Natural killer cell treated with Interleukin-12 subunit alpha and Interleukin-12 subunit beta and Interleukin-15 and Interleukin-18, amount 100 ng/mL, for 72 hours (primary cell): ENCODE data around the gene HLA-B. TPM values are rescaled to one million over a fixed set of nuclear protein-coding genes. Genes with fewer than 3 reads are reported as not detected.

Experiments used
- ATAC-seq, 2 donors: fragments of 150-1000 bp; cut with Tn5 transposase in 1 of 2; sonication (Bioruptor Pico), chemical (Tn5 transposase) in 1 of 2; 2 replicates each; pipeline ENCODE4 v1.10.0; 2021
- DNase-seq: peaks from one replicate; pipeline ENCODE4 v3.0.0; 2022; ENCODE audit warnings: low spot score
- H3K27ac Mint-ChIP-seq, 2 donors: 1 replicate in 1 of 2; 2 replicates in 1 of 2; pipeline ENCODE4 v1.8.0; 2022; ENCODE audit warnings: mixed read lengths in 2 of 2, mild to moderate bottlenecking in 1 of 2, moderate library complexity in 1 of 2
- H3K27me3 Mint-ChIP-seq, 2 donors: 1 replicate in 1 of 2; 2 replicates in 1 of 2; pipeline ENCODE4 v1.8.0; 2022; ENCODE audit warnings: mixed read lengths in 2 of 2
- H3K36me3 Mint-ChIP-seq: one replicate; pipeline ENCODE4 v1.8.0; 2022; ENCODE audit warnings: mixed read lengths
- H3K4me1 Mint-ChIP-seq, 2 donors: 1 replicate in 1 of 2; 2 replicates in 1 of 2; pipeline ENCODE4 v1.8.0; 2022; ENCODE audit warnings: low read depth in 2 of 2, mixed read lengths in 2 of 2, mild to moderate bottlenecking in 1 of 2
- H3K4me3 Mint-ChIP-seq: one replicate; pipeline ENCODE4 v1.8.0; 2022; ENCODE audit warnings: mixed read lengths
- H3K9me3 Mint-ChIP-seq: 2 replicates; pipeline ENCODE4 v1.8.0; 2022; ENCODE audit warnings: mixed read lengths
- total RNA-seq, 2 donors: library from RNA; stranded (reverse); gene quantifications; one replicate each; pipeline ENCODE4 v1.2.3, GENCODE V29; 2022

HLA-B gene
- total RNA-seq, 2 donors from 2014 or later = 3,852 to 7,384 TPM

- Mint-ChIP-seq H3K27ac (peak overlapping the region; percentile 96 to 99), H3K4me1 (peaks cover 61 to 67% of the 10 kb centered on the region in 2 donors), H3K9me3 (no peaks in the 10 kb centered on the region), H3K4me3 (peak overlapping the region; percentile 93), H3K27me3 (no peaks in the 10 kb centered on the region), H3K36me3 (peaks cover 36% of the 10 kb centered on the region)
- DNase-seq (no peak), ATAC-seq (no peak)
Measured at GRCh38 chr6:31354158-31354863, 2.7 kb downstream of the HLA-B start.

GRCh38 chr6:31353384-31353945 lies 3.5 kb downstream of the HLA-B start:
- H3K36me3 Mint-ChIP-seq = peaks cover 36% of the 10 kb centered on the region
- no peaks in the 10 kb centered on the region for H3K9me3 Mint-ChIP-seq
- no peaks in the 10 kb centered on the region for H3K27me3 Mint-ChIP-seq
- ATAC-seq (no peak), DNase-seq (no peak)
- peak overlapping the region; percentile 96 to 99 for H3K27ac Mint-ChIP-seq
- peaks cover 56 to 59% of the 10 kb centered on the region in 2 donors for H3K4me1 Mint-ChIP-seq
- H3K4me3 Mint-ChIP-seq = peak overlapping the region; percentile 93

- no peak for ATAC-seq
- Mint-ChIP-seq H3K36me3 (peaks cover 36% of the 10 kb centered on the region), H3K27me3 (no peaks in the 10 kb centered on the region), H3K27ac (peak overlapping the region; percentile 68 to 73), H3K4me3 (peak overlapping the region; percentile 93), H3K9me3 (no peaks in the 10 kb centered on the region), H3K4me1 (peaks cover 50 to 52% of the 10 kb centered on the region in 2 donors)
- DNase-seq = no peak
Measured at GRCh38 chr6:31352683-31353383, 4.1 kb downstream of the HLA-B start.

GRCh38 chr6:31352310-31352682 lies 4.7 kb downstream of the HLA-B start:
- DNase-seq (no peak), ATAC-seq (no peak)
- H3K9me3 Mint-ChIP-seq = no peaks in the 10 kb centered on the region
- no peaks in the 10 kb centered on the region for H3K27me3 Mint-ChIP-seq
- H3K4me3 Mint-ChIP-seq = peak overlapping the region; percentile 93
- peaks cover 47 to 50% of the 10 kb centered on the region in 2 donors for H3K4me1 Mint-ChIP-seq
- H3K36me3 Mint-ChIP-seq = peaks cover 36% of the 10 kb centered on the region
- peak overlapping the region; percentile 68 to 73 for H3K27ac Mint-ChIP-seq

DNA sequence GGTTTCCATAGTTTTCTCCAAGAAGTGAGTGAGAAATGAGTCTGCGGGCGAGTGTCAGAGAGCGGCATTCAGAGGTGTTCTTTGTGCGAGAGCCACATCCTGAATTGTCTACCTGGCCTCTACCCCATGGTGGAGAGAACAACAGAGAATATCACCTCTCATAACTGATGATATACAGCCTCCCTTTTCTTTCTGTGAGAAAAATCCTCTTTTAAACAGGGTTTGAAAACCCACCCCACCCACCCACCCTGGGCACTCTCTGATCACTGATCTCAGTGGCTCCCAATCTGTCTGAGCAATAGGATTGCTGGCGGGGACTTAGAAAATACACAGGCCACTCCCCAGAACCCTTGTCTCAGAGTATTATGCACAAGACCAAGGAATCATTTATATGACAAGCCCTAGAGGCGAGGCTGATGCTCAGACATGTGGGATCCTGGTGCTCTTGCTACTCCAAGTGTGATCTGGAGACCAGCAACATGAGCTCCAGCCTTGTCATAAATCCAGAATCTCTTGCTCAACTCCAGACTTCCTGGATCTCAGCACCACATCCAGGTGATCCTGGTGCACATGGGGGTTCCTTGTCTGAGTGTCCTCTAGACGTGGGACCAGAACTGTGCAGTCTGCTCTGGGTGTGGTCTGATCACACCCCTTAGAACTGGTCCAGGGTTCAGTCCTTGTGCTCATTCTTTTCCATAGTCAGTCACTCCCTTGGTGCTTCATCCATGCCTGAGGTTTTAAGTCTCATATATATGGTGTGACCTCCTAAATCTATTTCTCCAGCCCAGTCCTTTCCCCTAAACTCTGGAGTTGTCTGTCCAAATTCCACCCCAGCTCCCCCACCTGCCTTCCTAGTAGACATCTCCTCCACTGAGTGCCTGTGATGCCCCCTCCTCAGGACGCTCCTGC lies 5.3 kb downstream of the HLA-B start:
- Mint-ChIP-seq H3K27me3 (no peaks in the 10 kb centered on the region), H3K36me3 (peaks cover 36% of the 10 kb centered on the region), H3K27ac (peak overlapping the region; percentile 68 to 73), H3K4me3 (peak overlapping the region; percentile 93), H3K4me1 (peaks cover 46 to 50% of the 10 kb centered on the region in 2 donors), H3K9me3 (no peaks in the 10 kb centered on the region)
- DNase-seq = no peak
- ATAC-seq = peak in 1 of 2 donors; percentile 53

GRCh38 chr6:31351033-31351380 lies 6.0 kb downstream of the HLA-B start:
- DNase-seq (no peak), ATAC-seq (peak; percentile 4 to 13)
- H3K9me3 Mint-ChIP-seq = no peaks in the 10 kb centered on the region
- peak overlapping the region; percentile 1 to 73 for H3K27ac Mint-ChIP-seq
- peaks cover 46 to 50% of the 10 kb centered on the region in 2 donors for H3K4me1 Mint-ChIP-seq
- no peak overlapping the region for H3K4me3 Mint-ChIP-seq
- no peaks in the 10 kb centered on the region for H3K27me3 Mint-ChIP-seq
- peaks cover 36% of the 10 kb centered on the region for H3K36me3 Mint-ChIP-seq

DNA sequence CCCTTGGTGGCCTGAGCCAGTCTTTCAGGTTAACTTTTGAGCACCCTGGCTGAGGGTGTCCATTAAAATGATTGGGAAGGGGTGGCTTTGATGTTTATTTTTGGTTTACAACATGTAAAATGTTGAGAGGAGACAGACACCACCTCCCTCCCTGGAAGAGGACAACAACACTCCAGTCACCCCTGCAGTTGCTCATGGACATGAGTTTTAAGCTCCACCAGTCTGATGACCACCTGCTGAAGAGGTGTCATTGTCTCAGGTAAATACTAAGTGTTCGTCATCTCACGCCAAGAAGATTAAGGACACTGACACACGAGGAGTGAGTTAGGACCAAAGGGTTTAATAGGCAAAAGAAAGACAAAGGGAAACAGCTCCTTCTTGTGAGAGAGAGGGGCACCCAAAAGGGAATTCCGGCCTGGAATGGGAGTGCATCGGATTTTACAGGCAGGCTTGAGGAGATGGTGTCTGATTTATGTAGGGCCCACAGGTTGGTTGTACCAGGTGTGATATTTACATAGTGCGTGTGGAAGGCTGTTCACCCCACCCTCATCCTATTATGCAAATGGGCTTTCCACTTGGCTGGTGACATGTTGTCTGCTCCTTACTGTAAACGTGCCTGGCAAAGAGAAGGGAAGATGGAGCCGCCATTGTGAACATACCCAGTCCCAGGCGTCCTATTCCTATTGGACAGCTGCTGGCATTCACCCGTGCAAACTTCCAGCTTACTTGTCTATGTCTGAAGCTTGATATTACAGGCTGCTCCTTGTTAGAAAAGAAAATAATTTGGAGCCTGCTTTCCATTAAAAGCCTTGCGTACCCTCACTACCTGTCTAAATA lies 6.6 kb downstream of the HLA-B start:
- no peak for DNase-seq
- peaks cover 31% of the 10 kb centered on the region for H3K36me3 Mint-ChIP-seq
- H3K4me3 Mint-ChIP-seq = no peak overlapping the region
- H3K27ac Mint-ChIP-seq = peak overlapping the region; percentile 1 to 73
- H3K9me3 Mint-ChIP-seq = no peaks in the 10 kb centered on the region
- no peak for ATAC-seq
- H3K27me3 Mint-ChIP-seq = no peaks in the 10 kb centered on the region
- peaks cover 43 to 46% of the 10 kb centered on the region in 2 donors for H3K4me1 Mint-ChIP-seq

GRCh38 chr6:31349301-31349700 lies 7.7 kb downstream of the HLA-B start:
- ATAC-seq = no peak
- Mint-ChIP-seq H3K9me3 (no peaks in the 10 kb centered on the region), H3K27me3 (no peaks in the 10 kb centered on the region), H3K4me3 (no peak overlapping the region), H3K4me1 (peaks cover 32 to 37% of the 10 kb centered on the region in 2 donors), H3K27ac (no peak overlapping the region), H3K36me3 (peaks cover 19% of the 10 kb centered on the region)
- DNase-seq = no peak

DNA sequence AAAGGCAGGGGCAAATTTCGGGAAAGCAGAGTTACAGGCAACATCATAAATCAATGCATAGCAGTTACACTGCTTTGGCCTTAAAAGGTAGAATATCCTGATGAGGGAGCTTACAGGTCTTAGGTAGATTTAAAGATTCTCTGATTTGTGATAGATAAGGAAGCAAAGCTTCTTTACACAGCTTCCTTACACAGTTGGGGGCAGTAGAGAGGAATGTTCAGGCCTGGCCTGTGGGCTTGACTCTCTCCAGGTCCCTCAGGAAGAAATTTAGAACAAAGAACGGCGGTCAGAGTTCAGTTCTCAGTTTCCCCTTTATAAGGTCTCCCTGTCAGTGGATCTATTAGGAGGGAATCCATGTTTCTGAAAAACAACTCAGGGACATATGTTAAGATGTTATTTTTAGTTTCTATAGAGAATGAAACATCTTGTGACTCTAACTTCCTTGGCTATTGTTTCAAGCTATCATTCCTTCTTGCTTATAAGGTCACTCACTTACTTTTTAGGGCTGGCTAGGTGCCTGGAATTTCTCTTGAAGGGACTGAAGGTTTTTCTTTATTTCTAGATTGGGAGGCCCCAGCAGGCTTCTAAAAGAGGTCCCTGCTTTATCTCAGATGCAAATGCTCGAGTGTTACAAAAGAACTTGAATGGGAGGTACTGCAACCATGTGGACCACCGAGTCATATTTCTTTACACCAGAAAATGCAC lies 11.8 kb downstream of the HLA-B start:
- Mint-ChIP-seq H3K4me3 (no peak overlapping the region), H3K27ac (no peak overlapping the region), H3K36me3 (peaks cover 9% of the 10 kb centered on the region), H3K27me3 (peaks cover 0 to 3% of the 10 kb centered on the region in 2 donors), H3K9me3 (peaks cover 6% of the 10 kb centered on the region), H3K4me1 (peaks cover 0 to under 1% of the 10 kb centered on the region in 2 donors)
- DNase-seq (no peak), ATAC-seq (no peak)

DNA sequence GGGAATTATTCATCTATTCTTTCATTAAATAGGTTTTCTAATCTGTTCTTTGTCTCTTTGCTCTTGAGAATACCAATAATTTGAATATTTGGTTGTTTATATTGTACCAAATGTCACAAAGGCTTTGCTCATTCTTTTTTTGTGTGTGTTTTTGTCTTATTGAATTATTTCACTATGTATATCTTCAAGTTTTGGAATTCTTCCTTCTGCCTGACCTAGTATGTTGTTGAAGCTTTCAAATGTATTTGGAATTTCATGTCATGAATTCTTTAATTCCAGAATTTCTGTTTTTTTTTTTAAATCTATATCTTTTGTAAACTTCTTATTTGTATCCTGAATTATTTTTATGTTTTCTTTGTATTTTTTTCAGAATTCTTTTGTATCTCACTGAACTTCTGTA lies 16.8 kb downstream of the HLA-B start:
- peaks cover 0 to 5% of the 10 kb centered on the region in 2 donors for H3K27me3 Mint-ChIP-seq
- ATAC-seq (no peak), DNase-seq (no peak)
- peaks cover 30% of the 10 kb centered on the region for H3K9me3 Mint-ChIP-seq
- H3K4me3 Mint-ChIP-seq = no peak overlapping the region
- peaks cover 54% of the 10 kb centered on the region for H3K36me3 Mint-ChIP-seq
- H3K27ac Mint-ChIP-seq = no peak overlapping the region
- H3K4me1 Mint-ChIP-seq = no peaks in the 10 kb centered on the region

DNA sequence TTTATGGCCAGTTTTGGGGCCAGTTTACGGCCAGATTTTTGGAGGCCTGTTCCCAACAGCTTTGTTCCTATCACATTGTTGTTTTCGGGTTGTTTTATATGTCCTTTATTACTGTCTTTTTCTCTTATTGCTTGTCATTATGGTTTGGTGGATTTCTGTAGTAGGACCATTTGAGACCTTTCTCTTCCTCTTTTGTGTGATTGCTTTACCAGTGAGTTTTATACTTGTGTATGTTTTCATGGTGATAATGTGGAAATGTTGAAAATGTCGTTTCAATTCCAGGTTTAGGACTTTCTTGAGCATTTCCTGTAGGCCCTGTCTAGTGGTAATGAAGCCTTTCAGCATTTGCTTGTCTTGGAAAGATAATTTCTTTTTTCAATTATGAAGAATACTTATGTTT lies 17.8 kb downstream of the HLA-B start:
- peaks cover 0 to 5% of the 10 kb centered on the region in 2 donors for H3K27me3 Mint-ChIP-seq
- ATAC-seq = no peak
- no peak for DNase-seq
- H3K9me3 Mint-ChIP-seq = peaks cover 34% of the 10 kb centered on the region
- no peak overlapping the region for H3K27ac Mint-ChIP-seq
- peaks cover 59% of the 10 kb centered on the region for H3K36me3 Mint-ChIP-seq
- H3K4me3 Mint-ChIP-seq = no peak overlapping the region
- no peaks in the 10 kb centered on the region for H3K4me1 Mint-ChIP-seq

DNA sequence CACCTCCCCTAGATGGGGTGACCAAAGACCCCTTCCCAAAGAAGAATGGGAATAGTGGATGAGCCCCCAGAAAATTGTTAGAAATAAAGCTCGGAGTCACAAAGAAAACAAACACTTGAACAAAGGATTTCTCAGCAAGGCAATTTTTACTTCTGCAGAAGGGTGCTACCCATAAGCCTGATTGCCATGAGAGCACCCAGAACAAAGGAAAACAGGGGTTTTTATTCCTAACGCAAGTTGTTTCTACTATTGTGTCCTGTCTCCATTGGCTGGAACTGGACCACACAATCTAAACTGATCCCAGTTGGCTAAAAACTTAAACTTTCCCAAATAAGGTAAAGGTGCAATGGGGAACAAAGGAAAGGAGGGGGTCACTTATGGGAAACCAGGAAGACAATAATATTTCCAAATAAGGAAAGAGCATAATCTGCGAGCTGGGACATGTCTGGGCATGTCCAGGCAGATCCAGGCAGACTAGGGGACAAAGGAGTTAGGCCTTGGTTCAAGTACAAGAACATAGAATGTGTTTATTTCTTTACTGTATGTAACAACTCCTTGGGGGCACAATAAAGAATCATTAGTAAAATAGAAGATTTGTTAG lies 20.0 kb downstream of the HLA-B start:
- Mint-ChIP-seq H3K9me3 (peaks cover 34% of the 10 kb centered on the region), H3K27me3 (peaks cover 0 to 5% of the 10 kb centered on the region in 2 donors), H3K27ac (no peak overlapping the region), H3K4me3 (no peak overlapping the region), H3K4me1 (peaks cover 7 to 18% of the 10 kb centered on the region in 2 donors), H3K36me3 (peaks cover 59% of the 10 kb centered on the region)
- ATAC-seq = no peak
- DNase-seq = no peak
